HepG2 (cell line): Measurements from ENCODE around the gene PKP4. TPM values are rescaled to one million over a fixed set of nuclear protein-coding genes. Genes with fewer than 3 reads are reported as not detected.
A peak's percentile ranks its signal among the peaks of the same experiment; 100 is the strongest.

Source experiments
- CAMTA2 ChIP-seq: sonication (generic); formaldehyde crosslinking; IDR thresholded peaks from 2 replicates; pipeline ENCODE4 v1.4.0; 2020; ENCODE audit warnings: mild to moderate bottlenecking, missing genetic modification reagents, borderline replicate concordance
- FOXJ3 ChIP-seq: sonication (generic); formaldehyde crosslinking; IDR thresholded peaks from 2 replicates; pipeline ENCODE4 v1.4.0; 2020; ENCODE audit warnings: missing genetic modification reagents, mild to moderate bottlenecking, borderline replicate concordance
- GMEB2 ChIP-seq: IDR thresholded peaks from 2 replicates; pipeline ENCODE4 v1.6.1; 2016; ENCODE audit warnings: missing biosample characterization, missing genetic modification reagents, low read depth
- GPBP1L1 ChIP-seq: sonication (generic); formaldehyde crosslinking; IDR thresholded peaks from 2 replicates; pipeline ENCODE4 v1.5.0; 2020; ENCODE audit warnings: mild to moderate bottlenecking, missing genetic modification reagents
- IKZF4 ChIP-seq: sonication (generic); formaldehyde crosslinking; IDR thresholded peaks from 2 replicates; pipeline ENCODE4 v1.5.1; 2020; ENCODE audit warnings: borderline replicate concordance, mild to moderate bottlenecking, low read depth, missing genetic modification reagents; ENCODE audit errors: not compliant biosample characterization
- IRF2 ChIP-seq: IDR thresholded peaks from 2 replicates; pipeline ENCODE4 v1.6.1; 2018; ENCODE audit warnings: missing genetic modification reagents, missing compliant biosample characterization
- JUND ChIP-seq: sonication (generic); formaldehyde crosslinking; IDR thresholded peaks from 2 replicates; pipeline ENCODE4 v1.8.0; 2022; ENCODE audit warnings: mild to moderate bottlenecking, missing genetic modification reagents
- MAFF ChIP-seq: IDR thresholded peaks from 2 replicates; pipeline ENCODE4 v1.6.1; 2011; ENCODE audit warnings: low read depth, low read length, improper control_type of control experiment
- NBN ChIP-seq: fragments of 450-650 bp; conservative IDR thresholded peaks from 2 replicates; pipeline ENCODE4 v1.6.1; 2017
- NKX3-1 ChIP-seq: sonication (generic); formaldehyde crosslinking; IDR thresholded peaks from 2 replicates; pipeline ENCODE4 v1.5.0; 2020; ENCODE audit warnings: missing genetic modification reagents
- POLR2AphosphoS5 ChIP-seq: IDR thresholded peaks from 2 replicates; pipeline ENCODE4 v1.6.1; 2012; ENCODE audit warnings: low read depth, low read length
- STAT6 ChIP-seq: sonication (generic); formaldehyde crosslinking; IDR thresholded peaks from 2 replicates; pipeline ENCODE4 v1.4.0; 2020; ENCODE audit warnings: missing genetic modification reagents, mild to moderate bottlenecking, borderline replicate concordance
- ZEB1 ChIP-seq: IDR thresholded peaks from 2 replicates; pipeline ENCODE4 v1.6.1; 2012; ENCODE audit warnings: mild to moderate bottlenecking, low read depth, inconsistent platforms; ENCODE audit not compliant: insufficient replicate concordance
- ZFX ChIP-seq: sonication (generic); formaldehyde crosslinking; IDR thresholded peaks from 2 replicates; pipeline ENCODE4 v1.4.0; 2020; ENCODE audit warnings: mild to moderate bottlenecking, low read depth, missing genetic modification reagents, moderate library complexity
- ZNF225 ChIP-seq: sonication (generic); formaldehyde crosslinking; IDR thresholded peaks from 2 replicates; pipeline ENCODE4 v1.4.0; 2020; ENCODE audit warnings: mild to moderate bottlenecking, missing genetic modification reagents
- ZNF431 ChIP-seq: sonication (generic); formaldehyde crosslinking; IDR thresholded peaks from 2 replicates; pipeline ENCODE4 v1.9.0; 2022; ENCODE audit warnings: missing genetic modification reagents, low read depth, mild to moderate bottlenecking, borderline replicate concordance
- ZNF441 ChIP-seq: sonication (generic); formaldehyde crosslinking; IDR thresholded peaks from 2 replicates; pipeline ENCODE4 v1.7.0; 2021; ENCODE audit warnings: missing genetic modification reagents, borderline replicate concordance
- ZNF556 ChIP-seq: sonication (generic); formaldehyde crosslinking; IDR thresholded peaks from 2 replicates; pipeline ENCODE4 v1.4.0; 2020; ENCODE audit warnings: mild to moderate bottlenecking, missing genetic modification reagents, borderline replicate concordance
- ZNF570 ChIP-seq: sonication (generic); formaldehyde crosslinking; IDR thresholded peaks from 2 replicates; pipeline ENCODE4 v1.4.0; 2020; ENCODE audit warnings: mild to moderate bottlenecking, missing genetic modification reagents, borderline replicate concordance
- ZNF629 ChIP-seq: sonication (generic); formaldehyde crosslinking; conservative IDR thresholded peaks from 2 replicates; pipeline ENCODE4 v1.5.0; 2020; ENCODE audit warnings: missing genetic modification reagents
- ZNF670 ChIP-seq: sonication (generic); formaldehyde crosslinking; IDR thresholded peaks from 2 replicates; pipeline ENCODE4 v1.8.0; 2022; ENCODE audit warnings: mild to moderate bottlenecking, missing genetic modification reagents, borderline replicate concordance
- ZNF747 ChIP-seq: sonication (generic); formaldehyde crosslinking; IDR thresholded peaks from 2 replicates; pipeline ENCODE4 v1.8.1; 2023; ENCODE audit warnings: missing genetic modification reagents, mild to moderate bottlenecking, borderline replicate concordance
- ZNF775 ChIP-seq: sonication (generic); formaldehyde crosslinking; IDR thresholded peaks from 2 replicates; pipeline ENCODE4 v1.4.0; 2020; ENCODE audit warnings: missing genetic modification reagents, mild to moderate bottlenecking, moderate library complexity, borderline replicate concordance
- ZSCAN22 ChIP-seq: sonication (generic); formaldehyde crosslinking; IDR thresholded peaks from 2 replicates; pipeline ENCODE4 v1.4.0; 2020; ENCODE audit warnings: mild to moderate bottlenecking, missing genetic modification reagents
- polyA plus RNA-seq, 8 experiments: library from polyadenylated mRNA; depleted of rRNA in 3 of 8; stranded (reverse) in 7 of 8; unstranded in 1 of 8; fragments of >200 nt; fragmentation: Illumina TruSeq in 4 of 8; extraction: Trizol in 4 of 8; gene quantifications; 2 replicates each; pipeline versions ENCODE4 v1.2.1 to v1.2.3, GENCODE V29; 2011 to 2016; ENCODE audit warnings: low read depth in 4 of 8, missing spikeins in 1 of 8, mixed read lengths in 1 of 8; ENCODE audit not compliant: insufficient read depth in 1 of 8
- total RNA-seq, 5 experiments: library from RNA; depleted of rRNA; stranded (reverse); fragments of >200 nt; fragmentation: Illumina TruSeq; extraction: Trizol; gene quantifications; 2 replicates each; pipeline ENCODE4 v1.2.3, GENCODE V29; 2016; ENCODE audit warnings: low read depth in 1 of 5

PKP4 gene
- total and polyA plus RNA-seq, 2 of the 13 experiments (the other 11 are each of a cell fraction or from before 2014, with no cell fraction given): 80.9 to 90.5 TPM

- TF ChIP-seq GMEB2 (no peak), ZEB1 (peak; percentile 93), GPBP1L1 (CRISPR knock-in tag) (no peak), ZSCAN22 (CRISPR knock-in tag) (0 out of 2 replicates have a peak, but pooled peaks have one; percentile 25), ZNF775 (no peak; the same call in none of the 2 replicates), NBN (no peak), IRF2 (CRISPR knock-in tag) (peak; percentile 98), ZNF629 (CRISPR knock-in tag) (peak; percentile 74), NKX3-1 (CRISPR knock-in tag) (peak; percentile 86), ZNF431 (peak; percentile 98; the same call in 1 of the 2 replicates), JUND (CRISPR knock-in tag) (peak; percentile 48), ZNF570 (CRISPR knock-in tag) (peak; percentile 91; the same call in 1 of the 2 replicates), ZNF225 (peak; percentile 84), POLR2AphosphoS5 (peak; percentile 90), FOXJ3 (CRISPR knock-in tag) (peak; percentile 95), CAMTA2 (no peak; the same call in 1 of the 2 replicates), IKZF4 (CRISPR knock-in tag) (peak; percentile 62), MAFF (no peak; the same call in 1 of the 2 replicates), ZFX (CRISPR knock-in tag) (peak; percentile 82), ZNF670 (CRISPR knock-in tag) (0 out of 2 replicates have a peak, but pooled peaks have one; percentile 95), STAT6 (CRISPR knock-in tag) (peak; percentile 60; the same call in 1 of the 2 replicates), ZNF441 (peak; percentile 64), ZNF556 (CRISPR knock-in tag) (peak; percentile 100), ZNF747 (CRISPR knock-in tag) (peak; percentile 98)
These were observed 1.3 kb downstream of the PKP4 start (continued) for GRCh38 chr2:158457826-158458616.
